ENCODE measurements around the gene CSNK1G3. TPM values are rescaled to one million over a fixed set of nuclear protein-coding genes. Genes with fewer than 3 reads are reported as not detected.

Gene CSNK1G3
- total RNA-seq, 1 experiment from 2014 or later, result 40.8 TPM

DNA sequence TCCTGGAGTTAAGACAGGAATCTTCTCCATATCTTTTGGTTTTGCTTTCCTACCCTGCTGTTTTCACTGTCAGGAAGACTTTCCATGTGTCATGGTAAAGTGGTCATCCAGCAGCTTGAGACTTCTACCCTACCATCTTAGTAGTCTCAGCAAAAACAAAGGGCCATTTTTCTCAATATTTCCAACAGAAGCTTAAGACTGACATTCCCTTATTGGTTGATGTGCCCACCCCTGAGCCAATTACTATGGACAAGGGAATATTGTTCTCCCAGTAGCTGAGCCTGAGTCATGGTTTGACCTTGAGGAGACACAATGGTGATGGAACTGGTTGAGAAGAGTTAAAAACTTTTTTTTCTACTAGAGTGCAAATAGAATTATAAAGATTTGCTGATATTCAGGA lies 105.6 kb downstream of the CSNK1G3 start:
- no peak overlapping the region for H3K4me3 ChIP-seq (ENCODE audit: low read depth in 2 of 2, low read length in 2 of 2)
- BruUV-seq (replicated peaks), result no TSS peak
- CTCF ChIA-PET, result no interaction called here
- DNase-seq (ENCODE audit: low read depth, low spot score) (no peak), ATAC-seq (no peak)
- H3K27ac ChIP-seq (ENCODE audit: low read length), result no peak overlapping the region
- peaks cover 3% of the 10 kb centered on the region for H3K36me3 ChIP-seq (ENCODE audit: control insufficient read depth, insufficient read depth, low read length)
- intact Hi-C loops (cut with micrococcal nuclease; ENCODE audit: unreplicated experiment), result loop anchor here (10.0 kb wide), 1 partner anchor 193 kb away; the partner anchor contains the start of gene CEP120
- no peaks in the 10 kb centered on the region for H3K4me1 ChIP-seq (ENCODE audit: control insufficient read depth, insufficient read depth, low read length)
- no peaks in the 10 kb centered on the region for H3K9me3 ChIP-seq (ENCODE audit: control insufficient read depth, insufficient read depth, low read depth, low read length)
- no peaks in the 10 kb centered on the region for H3K27me3 ChIP-seq (ENCODE audit: control insufficient read depth, insufficient read depth, low read length)
- in situ Hi-C loops (cut with HindIII; ENCODE audit: low pct_unique_long_range_greater_than_20kb, low sequenced_read_pairs), result no loop called here
- POLR2A ChIA-PET, result no interaction called here
- TF ChIP-seq TCF7L2 (IDR thresholded peaks at IDR 0.05; ENCODE audit: low read depth, low read length) (no peak), SIN3A (IDR thresholded peaks at IDR 0.05; ENCODE audit: borderline replicate concordance, insufficient read depth, low read depth, low read length) (no peak), POLR2AphosphoS5 (IDR thresholded peaks at IDR 0.05; ENCODE audit: low read depth, low read length) (no peak), REST (IDR thresholded peaks at IDR 0.05; ENCODE audit: insufficient read depth in 1 of 2, low read depth in 2 of 2, low read length in 1 of 2) (no peak), CTCF (IDR thresholded peaks at IDR 0.05) (no peak)

GRCh38 chr5:123626051-123626450 lies 114.1 kb downstream of the CSNK1G3 start:
- no peak overlapping the region for H3K27ac ChIP-seq (ENCODE audit: low read length)
- CTCF ChIA-PET, result no interaction called here
- no peaks in the 10 kb centered on the region for H3K36me3 ChIP-seq (ENCODE audit: control insufficient read depth, insufficient read depth, low read length)
- H3K4me3 ChIP-seq (ENCODE audit: low read depth in 2 of 2, low read length in 2 of 2), result no peak overlapping the region
- DNase-seq (ENCODE audit: low read depth, low spot score) (no peak), ATAC-seq (no peak)
- in situ Hi-C loops (cut with HindIII; ENCODE audit: low pct_unique_long_range_greater_than_20kb, low sequenced_read_pairs) (no loop called here), intact Hi-C loops (cut with micrococcal nuclease; ENCODE audit: unreplicated experiment) (no loop called here)
- no peak for TF ChIP-seq POLR2AphosphoS5 (IDR thresholded peaks at IDR 0.05; ENCODE audit: low read depth, low read length)
- TF ChIP-seq TCF7L2 (IDR thresholded peaks at IDR 0.05; ENCODE audit: low read depth, low read length), result no peak
- no peak for TF ChIP-seq SIN3A (IDR thresholded peaks at IDR 0.05; ENCODE audit: borderline replicate concordance, insufficient read depth, low read depth, low read length)
- no peak for TF ChIP-seq REST (IDR thresholded peaks at IDR 0.05; ENCODE audit: insufficient read depth in 1 of 2, low read depth in 2 of 2, low read length in 1 of 2)
- no peak for TF ChIP-seq CTCF (IDR thresholded peaks at IDR 0.05)
- BruUV-seq (replicated peaks), result no TSS peak
- H3K27me3 ChIP-seq (ENCODE audit: control insufficient read depth, insufficient read depth, low read length), result no peaks in the 10 kb centered on the region
- no peaks in the 10 kb centered on the region for H3K4me1 ChIP-seq (ENCODE audit: control insufficient read depth, insufficient read depth, low read length)
- POLR2A ChIA-PET, result no interaction called here
- H3K9me3 ChIP-seq (ENCODE audit: control insufficient read depth, insufficient read depth, low read depth, low read length), result peaks cover 21% of the 10 kb centered on the region; the same call in 1 of the 2 replicates

Measured in Panc1 (cell line).